PC-3 (cell line): ENCODE measurements around the gene UCN2. TPM values are rescaled to one million over a fixed set of nuclear protein-coding genes. Genes with fewer than 3 reads are reported as not detected.
"Not testable (repeated sequence)": the region's sequence is repeated elsewhere in the genome, so short reads cannot be mapped to it uniquely, and the experiment has no call there.

Source experiments
- ATAC-seq: fragments of 200-7000 bp; cut with Tn5 transposase; 2 replicates; pipeline ENCODE4 v1.9.1; 2020; ENCODE audit warnings: mild to moderate bottlenecking, moderate library complexity
- BruUV-seq: library from RNA; stranded (reverse); fragments of 400-500 nt; replicated peaks from 2 replicates; lab custom pipeline; 2021; lab: Mats Ljungman, UMichigan
- CTCF ChIA-PET: fragments of 300-600 bp; sonication (Branson Sonifier 250); formaldehyde crosslinking; loops from one replicate; lab custom pipeline; 2022; ENCODE audit warnings: antibody characterized with exemption; lab: Charles Lee
- POLR2A ChIA-PET: fragments of 300-600 bp; sonication (Branson Sonifier 250); formaldehyde crosslinking; loops from one replicate; lab custom pipeline; 2022; ENCODE audit warnings: antibody characterized with exemption; ENCODE audit not compliant: unreplicated experiment; lab: Charles Lee
- DNase-seq: peaks from one replicate; pipeline ENCODE4 v3.0.0-alpha.2; 2015
- H2AFZ ChIP-seq: fragments of 300-600 bp; sonication (generic); 2 replicates; pipeline ENCODE4 v1.6.0; 2016; ENCODE audit warnings: antibody characterized with exemption, low read length
- H3F3A ChIP-seq: fragments of 300-600 bp; sonication (generic); one replicate; pipeline ENCODE4 v1.6.0; 2017; ENCODE audit warnings: antibody characterized with exemption, low read length, control low read depth, mild to moderate bottlenecking; ENCODE audit not compliant: unreplicated experiment
- H3K27ac ChIP-seq: fragments of 300-600 bp; sonication (generic); 2 replicates; pipeline ENCODE4 v1.5.1; 2016; ENCODE audit warnings: mild to moderate bottlenecking, low read length
- H3K27me3 ChIP-seq: fragments of 300-600 bp; sonication (generic); 2 replicates; pipeline ENCODE4 v1.6.1; 2016; ENCODE audit warnings: low read length, mixed read lengths
- H3K36me3 ChIP-seq: fragments of 300-600 bp; sonication (generic); 2 replicates; pipeline ENCODE4 v1.6.1; 2016; ENCODE audit warnings: low read depth, mixed run types, low read length, mixed read lengths
- H3K4me1 ChIP-seq: fragments of 300-600 bp; sonication (generic); 2 replicates; pipeline ENCODE4 v1.5.1; 2016; ENCODE audit warnings: low read length; ENCODE audit not compliant: insufficient read depth
- H3K4me2 ChIP-seq: fragments of 300-600 bp; sonication (generic); 2 replicates; pipeline ENCODE4 v1.6.0; 2016; ENCODE audit warnings: low read length
- H3K4me3 ChIP-seq: fragments of 300-600 bp; sonication (generic); 2 replicates; pipeline ENCODE4 v1.5.1; 2016; ENCODE audit warnings: mild to moderate bottlenecking, low read length, mixed read lengths
- H3K79me2 ChIP-seq: fragments of 300-600 bp; sonication (generic); 2 replicates; pipeline ENCODE4 v1.6.1; 2017; ENCODE audit warnings: low read length, mixed read lengths
- H3K9ac ChIP-seq: fragments of 300-600 bp; sonication (generic); 2 replicates; pipeline ENCODE4 v1.6.0; 2016; ENCODE audit warnings: mild to moderate bottlenecking, low read length
- H3K9me2 ChIP-seq: fragments of 300-600 bp; sonication (generic); replicated peaks from 2 replicates; pipeline ENCODE4 v1.6.1; 2016; ENCODE audit warnings: mixed run types, low read length, mixed read lengths
- H3K9me3 ChIP-seq: fragments of 300-600 bp; sonication (generic); 2 replicates; pipeline ENCODE4 v1.6.1; 2016; ENCODE audit warnings: low read length, mixed read lengths
- H4K20me1 ChIP-seq: fragments of 300-600 bp; sonication (generic); 2 replicates; pipeline ENCODE4 v1.6.1; 2016; ENCODE audit warnings: low read length, mixed read lengths
- EZH2 ChIP-seq: fragments of 300-600 bp; sonication (generic); IDR thresholded peaks from one replicate; pipeline ENCODE4 v1.6.1; 2017; ENCODE audit warnings: antibody characterized with exemption, mild to moderate bottlenecking, low read length; ENCODE audit not compliant: unreplicated experiment
- EZH2phosphoT487 ChIP-seq: fragments of 300-600 bp; sonication (generic); IDR thresholded peaks from 2 replicates; pipeline ENCODE4 v1.6.1; 2018; ENCODE audit warnings: mild to moderate bottlenecking, antibody characterized with exemption, low read length, borderline replicate concordance
- intact Hi-C: fragments of 100-400 bp; cut with micrococcal nuclease; formaldehyde crosslinking; loops from 2 replicates; pipeline ENCODE4 v1.9.0; 2023
- total RNA-seq: library from RNA; depleted of rRNA; stranded (reverse); fragments of >200 nt; gene quantifications from 2 replicates; pipeline ENCODE4 v1.2.3, GENCODE V29; 2014
- TF ChIP-seq, protein P1 (sequence below): fragments of 300-600 bp; sonication (generic); conservative IDR thresholded peaks from 2 replicates; pipeline ENCODE4 v1.5.1; 2017; ENCODE audit warnings: antibody characterized with exemption, low read depth, mild to moderate bottlenecking, low read length

UCN2 gene
- total RNA-seq, 1 experiment from 2014 or later: 0.91 TPM

DNA sequence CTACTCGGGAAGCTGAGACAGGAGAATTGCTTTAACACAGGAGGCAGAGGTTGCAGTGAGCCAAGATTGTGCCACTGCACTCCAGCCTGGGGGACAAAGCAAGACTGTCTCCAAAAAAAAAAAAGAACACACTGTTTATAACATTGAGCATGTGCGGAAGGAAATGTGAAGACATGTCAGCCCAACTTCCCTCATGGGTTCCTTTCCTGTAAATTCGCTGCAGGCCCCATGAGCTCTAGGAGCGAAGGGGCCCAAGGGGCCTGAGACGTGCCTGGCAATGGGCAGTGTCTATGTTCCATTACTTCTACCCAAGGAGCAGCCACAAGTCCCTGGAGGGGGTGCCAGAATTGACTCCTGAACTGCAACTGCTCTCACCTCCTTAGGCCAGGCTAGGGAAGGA, 10.2 kb downstream of the UCN2 start:
- no peaks in the 10 kb centered on the region for H3K9me2 ChIP-seq
- H4K20me1 ChIP-seq: no peaks in the 10 kb centered on the region
- DNase-seq (no peak), ATAC-seq (no peak)
- no peak overlapping the region for H3K4me3 ChIP-seq
- no peaks in the 10 kb centered on the region; the same call in 1 of the 2 replicates for H3K36me3 ChIP-seq
- peaks cover 4% of the 10 kb centered on the region for H3F3A ChIP-seq
- H3K9me3 ChIP-seq: no peaks in the 10 kb centered on the region
- peaks cover 50% of the 10 kb centered on the region for H3K79me2 ChIP-seq
- TF ChIP-seq, protein P1, sequence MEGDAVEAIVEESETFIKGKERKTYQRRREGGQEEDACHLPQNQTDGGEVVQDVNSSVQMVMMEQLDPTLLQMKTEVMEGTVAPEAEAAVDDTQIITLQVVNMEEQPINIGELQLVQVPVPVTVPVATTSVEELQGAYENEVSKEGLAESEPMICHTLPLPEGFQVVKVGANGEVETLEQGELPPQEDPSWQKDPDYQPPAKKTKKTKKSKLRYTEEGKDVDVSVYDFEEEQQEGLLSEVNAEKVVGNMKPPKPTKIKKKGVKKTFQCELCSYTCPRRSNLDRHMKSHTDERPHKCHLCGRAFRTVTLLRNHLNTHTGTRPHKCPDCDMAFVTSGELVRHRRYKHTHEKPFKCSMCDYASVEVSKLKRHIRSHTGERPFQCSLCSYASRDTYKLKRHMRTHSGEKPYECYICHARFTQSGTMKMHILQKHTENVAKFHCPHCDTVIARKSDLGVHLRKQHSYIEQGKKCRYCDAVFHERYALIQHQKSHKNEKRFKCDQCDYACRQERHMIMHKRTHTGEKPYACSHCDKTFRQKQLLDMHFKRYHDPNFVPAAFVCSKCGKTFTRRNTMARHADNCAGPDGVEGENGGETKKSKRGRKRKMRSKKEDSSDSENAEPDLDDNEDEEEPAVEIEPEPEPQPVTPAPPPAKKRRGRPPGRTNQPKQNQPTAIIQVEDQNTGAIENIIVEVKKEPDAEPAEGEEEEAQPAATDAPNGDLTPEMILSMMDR: no peak
- TF ChIP-seq EZH2phosphoT487 (no peak), EZH2 (no peak)
- H3K9ac ChIP-seq: no peak overlapping the region
- POLR2A ChIA-PET: no interaction called here
- CTCF ChIA-PET: no interaction called here
- H3K4me2 ChIP-seq: no peak overlapping the region
- no TSS peak for BruUV-seq
- no peak overlapping the region for H3K27ac ChIP-seq
- intact Hi-C loops: loop anchor here (10.0 kb wide), 1 partner anchor 1169 kb away; the partner anchor contains the start of gene PTPN23
- no peaks in the 10 kb centered on the region for H3K27me3 ChIP-seq
- peaks cover 31% of the 10 kb centered on the region for H3K4me1 ChIP-seq
- no peak overlapping the region for H2AFZ ChIP-seq

DNA sequence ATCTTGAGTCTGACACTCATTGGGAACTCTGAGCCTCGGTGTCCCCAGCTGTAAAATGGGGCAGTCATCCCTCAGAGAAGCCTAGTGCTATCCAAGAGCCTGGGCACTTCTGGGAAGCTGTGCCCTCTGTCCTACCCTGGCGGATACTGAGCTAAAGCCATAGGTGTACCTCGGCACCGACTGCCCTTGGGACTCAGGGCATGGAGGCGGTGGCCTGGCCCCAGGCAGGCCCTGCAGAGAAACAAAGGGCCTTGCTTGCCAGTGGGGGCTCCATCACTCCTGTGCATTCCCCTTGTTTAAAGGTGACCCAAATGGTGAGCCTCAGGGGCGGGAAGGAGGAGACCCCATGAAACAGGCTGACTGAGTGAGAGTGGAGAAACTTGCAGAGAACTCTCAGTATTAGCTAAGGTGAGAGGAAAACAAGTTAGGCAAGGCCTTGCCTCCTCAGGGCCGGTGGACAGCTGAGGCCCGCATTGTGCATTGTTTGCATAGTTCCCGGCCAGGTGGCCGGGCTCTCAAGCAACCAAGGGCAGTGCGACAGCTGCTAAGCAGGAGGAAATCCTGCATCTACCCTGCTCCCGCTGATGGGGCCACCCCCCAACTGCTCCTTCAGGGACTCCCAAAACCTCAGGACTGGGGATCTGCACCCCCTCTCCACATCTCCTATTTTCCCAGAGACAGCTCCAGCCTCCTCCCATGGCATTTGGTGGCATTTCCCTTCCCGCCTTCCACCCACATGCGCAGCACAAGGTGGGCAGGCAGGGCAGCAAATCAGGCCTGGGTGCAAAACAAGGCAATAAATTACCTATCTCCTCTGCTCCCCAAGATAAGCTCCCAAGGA, 11.2 kb downstream of the UCN2 start:
- DNase-seq (no peak), ATAC-seq (no peak)
- H3K4me3 ChIP-seq: no peak overlapping the region
- no peaks in the 10 kb centered on the region for H4K20me1 ChIP-seq
- H3K4me2 ChIP-seq: no peak overlapping the region
- no peaks in the 10 kb centered on the region for H3K27me3 ChIP-seq
- ChIA-PET POLR2A (no interaction called here), CTCF (no interaction called here)
- H3K27ac ChIP-seq: no peak overlapping the region
- no peaks in the 10 kb centered on the region for H3K9me2 ChIP-seq
- H3K36me3 ChIP-seq: peaks cover 7% of the 10 kb centered on the region; the same call in 1 of the 2 replicates
- BruUV-seq: no TSS peak
- intact Hi-C loops: loop anchor here (10.0 kb wide), 1 partner anchor 1168 kb away; the partner anchor contains the start of gene PTPN23
- no peak overlapping the region for H3K9ac ChIP-seq
- H3K9me3 ChIP-seq: no peaks in the 10 kb centered on the region
- no peaks in the 10 kb centered on the region for H3F3A ChIP-seq
- TF ChIP-seq, protein P1: no peak
- no peak for TF ChIP-seq EZH2
- no peak for TF ChIP-seq EZH2phosphoT487
- H2AFZ ChIP-seq: no peak overlapping the region
- peaks cover 24% of the 10 kb centered on the region for H3K4me1 ChIP-seq
- peaks cover 50% of the 10 kb centered on the region for H3K79me2 ChIP-seq

DNA sequence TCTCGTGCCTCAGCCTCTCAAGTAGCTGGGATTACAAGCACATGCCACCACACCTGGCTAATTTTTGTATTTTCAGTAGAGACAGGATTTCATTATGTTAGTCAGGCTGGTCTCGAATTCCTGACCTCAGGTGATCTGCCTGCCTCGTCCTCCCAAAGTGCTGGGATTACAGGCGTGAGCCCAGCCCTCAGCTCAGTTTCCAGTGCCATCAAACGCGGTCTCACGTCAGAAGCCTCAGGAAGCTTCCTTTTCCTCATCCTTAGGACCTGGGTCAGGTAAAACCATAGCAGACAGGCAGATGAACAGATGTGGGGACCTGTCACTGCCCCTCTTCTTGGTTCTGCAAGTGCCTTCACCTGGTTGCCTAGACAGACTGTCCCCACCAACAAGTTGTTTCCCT, 11.9 kb downstream of the UCN2 start:
- CTCF ChIA-PET: interaction anchor here (0.6 kb wide), 1 partner anchor 115 kb away, joined by 3 read pairs; no protein-coding TSS in a partner anchor
- H3F3A ChIP-seq, ATAC-seq, H2AFZ ChIP-seq, BruUV-seq, H3K27me3 ChIP-seq, H3K9me2 ChIP-seq, H3K4me2 ChIP-seq, H3K4me3 ChIP-seq, H3K27ac ChIP-seq, H3K9ac ChIP-seq, POLR2A ChIA-PET, H3K9me3 ChIP-seq, DNase-seq, H4K20me1 ChIP-seq: not testable (repeated sequence)
- Histone ChIP-seq H3K79me2 (peaks cover 50% of the 10 kb centered on the region), H3K4me1 (peaks cover 20% of the 10 kb centered on the region), H3K36me3 (peaks cover 14% of the 10 kb centered on the region)
- intact Hi-C loops: loop anchor here (10.0 kb wide), 1 partner anchor 1167 kb away; the partner anchor contains the start of gene PTPN23
